ENCODE data around the gene GRIK4.

GRIK4 gene

DNA sequence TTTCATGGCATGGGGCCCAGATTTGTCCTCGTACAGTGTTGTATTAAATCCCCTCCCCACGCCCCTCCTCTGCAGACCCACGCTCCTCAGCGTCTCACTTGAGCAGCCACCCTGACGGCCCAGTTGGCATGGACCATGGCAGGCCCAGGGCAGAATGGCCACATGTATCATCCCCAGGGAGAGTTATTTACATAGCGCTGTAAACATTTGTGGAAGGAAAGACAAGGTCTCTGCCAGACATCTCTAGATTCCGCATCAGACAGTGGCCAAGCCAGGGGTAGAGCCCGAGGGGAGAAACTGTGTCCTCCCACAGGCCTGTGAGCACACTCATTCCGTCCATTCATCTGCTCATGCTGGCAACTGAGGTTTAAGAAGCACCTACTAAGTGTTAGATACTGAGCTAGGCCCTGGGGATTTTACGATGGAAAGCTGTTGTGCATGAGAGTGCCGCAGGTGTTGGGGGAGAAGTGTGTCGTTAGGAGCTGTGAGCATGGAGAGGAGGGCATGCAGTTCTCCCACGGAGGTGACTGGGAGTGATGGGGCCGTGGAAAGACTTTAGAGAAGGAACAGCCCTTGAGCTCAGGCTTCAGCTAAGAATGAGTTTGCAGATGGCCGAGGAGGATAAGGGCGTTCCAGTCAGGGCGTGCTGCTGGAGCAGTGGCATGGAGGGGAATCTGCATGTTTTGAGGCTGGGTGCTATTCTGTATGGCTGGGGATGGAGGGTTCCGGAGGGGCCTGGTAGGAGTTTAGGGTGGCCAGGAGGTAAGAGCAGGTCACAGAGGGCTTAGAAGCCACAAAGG is 94.9 kb downstream of the GRIK4 start:
- Histone ChIP-seq H3K27me3 (no peaks in the 10 kb centered on the region), H3K4me2 (no peak overlapping the region), H4K20me1 (no peaks in the 10 kb centered on the region; a peak in 1 of 22 replicates), H3K27ac (no peak overlapping the region), H3K4me1 (peaks cover 0 to 10% (median 6%) of the 10 kb centered on the region in 10 experiments; a peak in 11 of 20 replicates), H3K36me3 (no peaks in the 10 kb centered on the region), H3K9me3 (replicated peaks in 1 of 11) (no peaks in the 10 kb centered on the region), H3K4me3 (no peak overlapping the region), H3K9ac (no peak overlapping the region)
- no peak for TF ChIP-seq Cebpa-rat (IDR thresholded peaks at IDR 0.05)

DNA sequence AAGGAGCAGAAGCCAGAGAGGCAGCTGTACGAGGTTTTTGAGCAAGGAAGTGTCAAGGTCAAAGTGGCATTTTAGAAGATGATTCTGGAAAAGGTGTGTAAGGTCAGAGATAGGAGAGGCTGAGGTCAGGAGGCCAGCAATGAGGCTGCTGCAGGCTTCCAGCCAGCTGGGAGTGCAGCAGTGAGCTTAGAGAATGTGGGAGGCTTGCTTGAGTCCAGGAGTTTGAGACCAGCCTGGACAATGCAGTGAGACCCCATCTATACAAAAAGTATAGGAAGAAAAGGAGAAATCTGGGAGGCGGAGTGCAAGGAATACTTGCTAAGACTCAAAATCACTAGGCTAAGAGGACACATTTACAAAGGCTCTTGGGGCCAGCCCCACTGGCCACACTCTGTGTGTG is 96.5 kb downstream of the GRIK4 start:
- no peak overlapping the region for H3K4me3 ChIP-seq
- peaks cover 5 to 9% (median 6%) of the 10 kb centered on the region in 10 experiments; a peak in 15 of 20 replicates for H3K4me1 ChIP-seq
- no peaks in the 10 kb centered on the region; a peak in 1 of 22 replicates for H4K20me1 ChIP-seq
- no peak for TF ChIP-seq Cebpa-rat (IDR thresholded peaks at IDR 0.05)
- H3K27ac ChIP-seq = no peak overlapping the region
- no peak overlapping the region for H3K4me2 ChIP-seq
- no peak overlapping the region for H3K9ac ChIP-seq
- no peaks in the 10 kb centered on the region for H3K9me3 ChIP-seq (replicated peaks in 1 of 11)
- no peaks in the 10 kb centered on the region for H3K27me3 ChIP-seq
- no peaks in the 10 kb centered on the region for H3K36me3 ChIP-seq

DNA sequence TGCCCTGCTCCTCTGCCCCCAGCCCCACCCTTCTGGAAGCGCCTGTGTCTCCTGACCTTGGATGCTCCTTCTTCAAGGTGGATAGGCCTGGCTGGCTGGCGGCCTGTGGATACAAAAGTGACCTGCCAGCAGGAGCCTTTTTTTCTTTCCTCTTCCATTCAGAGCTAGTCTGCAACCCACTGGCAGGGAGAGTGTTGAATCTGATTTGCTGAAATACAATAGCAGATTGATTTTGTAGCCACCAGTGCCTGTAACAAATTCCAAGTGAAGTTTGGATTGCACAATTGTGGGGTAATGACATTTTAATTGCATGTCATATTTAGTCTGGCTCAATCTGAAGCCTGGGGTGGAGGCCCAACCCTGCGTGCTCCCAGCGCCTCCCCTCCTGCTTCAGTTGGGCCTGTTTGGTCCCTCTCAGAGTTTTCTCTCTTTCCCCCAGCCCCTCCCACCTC is 97.2 kb downstream of the GRIK4 start:
- TF ChIP-seq Cebpa-rat (IDR thresholded peaks at IDR 0.05) = peak in 2 of 11 experiments; percentile 33 to 43; a peak in 2 of 22 replicates
- Histone ChIP-seq H3K4me1 (peaks cover 5 to 13% (median 11%) of the 10 kb centered on the region in 10 experiments; a peak in 15 of 20 replicates), H3K27ac (no peak overlapping the region), H3K4me2 (peak overlapping the region in 3 of 11 experiments; percentile 9 to 31 (median 10); a peak in 2 of 22 replicates), H3K4me3 (no peak overlapping the region), H3K36me3 (no peaks in the 10 kb centered on the region), H4K20me1 (no peaks in the 10 kb centered on the region; a peak in 1 of 22 replicates), H3K9me3 (replicated peaks in 1 of 11) (no peaks in the 10 kb centered on the region), H3K27me3 (no peaks in the 10 kb centered on the region), H3K9ac (no peak overlapping the region)

DNA sequence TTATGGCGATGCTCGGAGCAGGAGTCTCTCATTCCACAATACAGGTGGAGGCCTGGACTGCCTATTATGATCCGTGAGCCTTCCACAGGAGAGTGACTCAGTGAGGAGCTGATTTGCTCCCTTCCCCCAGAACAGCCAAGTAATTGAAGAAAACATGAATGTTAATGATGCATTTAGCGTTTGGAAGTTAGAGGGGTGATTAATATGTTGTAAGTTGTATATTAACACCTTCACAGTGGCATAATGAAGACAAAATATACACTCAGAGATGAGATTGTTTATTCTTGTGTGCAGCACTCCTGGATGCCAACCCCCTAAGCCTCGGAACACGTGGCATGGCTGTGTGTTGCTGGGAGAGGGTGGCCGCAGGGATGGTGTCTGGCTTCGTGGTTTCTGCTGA is 98.6 kb downstream of the GRIK4 start:
- no peak for TF ChIP-seq Cebpa-rat (IDR thresholded peaks at IDR 0.05)
- Histone ChIP-seq H3K4me2 (no peak overlapping the region), H3K4me3 (no peak overlapping the region), H3K36me3 (no peaks in the 10 kb centered on the region), H3K4me1 (peaks cover 5 to 17% (median 11%) of the 10 kb centered on the region in 10 experiments; a peak in 15 of 20 replicates), H3K9me3 (replicated peaks in 1 of 11) (no peaks in the 10 kb centered on the region), H3K27me3 (no peaks in the 10 kb centered on the region), H3K9ac (no peak overlapping the region), H3K27ac (no peak overlapping the region), H4K20me1 (no peaks in the 10 kb centered on the region; a peak in 1 of 22 replicates)

DNA sequence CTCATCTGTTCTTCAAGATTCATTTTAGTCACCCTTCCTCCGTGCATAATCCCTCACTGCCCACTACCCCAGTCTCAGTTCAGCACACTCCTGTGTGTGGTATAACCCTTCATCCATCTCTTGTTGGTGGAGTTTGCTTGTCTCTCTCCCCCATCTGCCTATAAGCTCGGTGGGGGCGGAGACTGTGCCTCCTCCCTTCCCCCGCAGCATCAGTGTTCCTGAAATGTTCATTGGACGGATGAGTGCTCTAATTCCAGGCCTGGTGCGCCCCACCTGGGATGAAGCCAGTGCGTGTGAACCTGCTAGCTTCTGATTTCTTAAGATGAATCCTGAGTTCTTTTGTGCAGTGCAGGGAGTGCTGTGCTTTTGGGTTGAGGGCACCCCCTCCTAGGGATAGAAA is 100.0 kb downstream of the GRIK4 start:
- Histone ChIP-seq H3K36me3 (no peaks in the 10 kb centered on the region), H3K4me3 (no peak overlapping the region), H3K4me2 (no peak overlapping the region), H4K20me1 (no peaks in the 10 kb centered on the region; a peak in 1 of 22 replicates), H3K4me1 (peaks cover 5 to 17% (median 11%) of the 10 kb centered on the region in 10 experiments; a peak in 15 of 20 replicates), H3K27me3 (no peaks in the 10 kb centered on the region), H3K9me3 (replicated peaks in 1 of 11) (peaks cover 0 to 2% (median 0%) of the 10 kb centered on the region in 11 experiments; a peak in 1 of 22 replicates), H3K27ac (no peak overlapping the region), H3K9ac (no peak overlapping the region)
- TF ChIP-seq Cebpa-rat (IDR thresholded peaks at IDR 0.05) = no peak

DNA sequence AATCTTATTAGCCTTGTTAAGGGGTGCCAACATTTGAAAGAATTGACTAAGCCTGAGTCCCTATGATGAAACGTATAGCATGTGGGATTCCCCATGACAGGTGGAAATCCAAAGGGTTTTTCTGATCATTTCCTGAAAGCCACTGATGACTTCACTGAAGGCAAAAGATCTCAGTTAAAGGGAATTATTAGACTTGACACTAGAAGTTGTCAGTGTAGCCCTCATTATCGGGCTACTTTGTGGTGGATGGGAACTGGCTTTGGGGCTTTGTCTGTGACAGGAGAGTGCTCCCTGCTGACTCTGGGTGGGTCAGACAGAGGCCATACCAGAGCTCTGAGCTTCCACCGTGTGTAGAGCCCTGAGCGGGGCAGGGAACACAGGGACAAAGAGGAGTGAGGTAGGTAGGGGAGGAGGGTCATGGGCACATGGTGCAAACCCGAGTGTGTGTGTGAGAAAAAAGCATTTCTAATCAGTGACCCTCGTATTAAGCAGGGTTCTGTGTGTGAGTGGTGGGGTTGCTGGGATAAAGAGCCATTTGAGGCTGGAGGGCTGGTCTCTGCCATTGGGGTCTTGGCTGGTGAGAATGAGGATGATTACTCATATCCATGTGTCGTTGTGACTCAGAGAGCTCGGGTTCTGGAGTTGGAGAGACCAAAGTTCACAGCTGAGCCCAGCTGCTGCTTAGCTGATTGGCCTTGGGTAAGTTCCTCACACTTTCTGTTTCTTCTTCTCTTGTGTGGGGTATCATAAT is 101.1 kb downstream of the GRIK4 start:
- no peak for TF ChIP-seq Cebpa-rat (IDR thresholded peaks at IDR 0.05)
- Histone ChIP-seq H3K4me1 (peaks cover 5 to 17% (median 11%) of the 10 kb centered on the region in 10 experiments; a peak in 15 of 20 replicates), H3K4me3 (no peak overlapping the region), H3K27me3 (no peaks in the 10 kb centered on the region), H4K20me1 (no peaks in the 10 kb centered on the region; a peak in 1 of 22 replicates), H3K27ac (no peak overlapping the region), H3K9ac (no peak overlapping the region), H3K36me3 (no peaks in the 10 kb centered on the region; a peak in 1 of 22 replicates), H3K4me2 (peak overlapping the region in 5 of 11 experiments; percentile 7 to 43 (median 27); a peak in 9 of 22 replicates), H3K9me3 (replicated peaks in 1 of 11) (peaks cover 4 to 13% (median 6%) of the 10 kb centered on the region in 11 experiments)

DNA sequence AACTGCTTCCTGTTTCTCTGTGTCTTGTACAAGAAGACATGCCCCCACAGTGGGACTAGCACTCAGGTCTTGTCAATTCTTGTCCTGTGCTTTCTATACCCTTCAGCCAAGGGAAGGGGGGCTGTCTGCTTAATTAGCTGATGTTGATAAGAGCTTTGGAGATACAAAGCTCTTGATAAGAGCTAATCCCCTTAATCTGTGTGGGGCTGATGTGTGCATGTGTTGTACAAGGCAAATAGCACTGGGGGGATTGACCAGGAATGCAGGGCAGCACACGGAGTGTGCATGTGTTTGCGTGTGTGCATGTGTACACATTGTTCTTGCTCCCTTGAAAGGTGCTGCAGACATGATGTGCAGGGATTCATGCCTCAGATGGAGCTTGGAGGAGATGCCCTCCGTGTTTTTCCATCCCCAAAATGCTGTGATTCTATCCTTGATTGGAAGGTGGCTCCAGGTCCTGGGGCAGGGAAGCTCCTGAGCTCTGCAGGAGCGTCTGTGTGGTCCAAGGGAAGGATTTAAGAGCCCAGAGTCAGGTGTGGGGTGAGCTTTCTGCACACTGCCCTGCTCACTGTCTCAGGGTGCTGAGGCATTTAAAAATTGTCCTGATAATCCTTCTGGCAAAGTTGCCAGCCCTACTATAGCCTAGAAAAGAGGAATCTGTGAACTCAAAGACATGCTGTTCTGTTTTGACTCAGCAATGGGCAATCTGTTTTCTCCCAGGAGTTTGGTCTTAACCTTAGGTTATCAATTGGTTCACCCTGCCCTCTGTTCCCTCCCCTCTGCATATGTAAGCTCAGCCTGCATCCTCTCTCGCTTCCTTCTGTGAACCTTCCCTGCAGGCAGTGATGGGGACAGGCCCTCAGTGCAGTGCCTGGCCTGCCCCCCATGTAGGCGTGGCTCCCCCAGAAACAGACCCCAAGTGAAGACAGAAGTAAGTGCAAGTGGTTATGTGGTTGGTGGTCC is 102.0 kb downstream of the GRIK4 start:
- H3K4me1 ChIP-seq = peaks cover 5 to 17% (median 11%) of the 10 kb centered on the region in 10 experiments; a peak in 15 of 20 replicates
- peaks cover 0 to 9% (median 0%) of the 10 kb centered on the region in 11 experiments; a peak in 3 of 22 replicates for H3K36me3 ChIP-seq
- H3K4me3 ChIP-seq = no peak overlapping the region
- TF ChIP-seq Cebpa-rat (IDR thresholded peaks at IDR 0.05) = no peak
- H3K4me2 ChIP-seq = peak overlapping the region in 5 of 11 experiments; percentile 7 to 43 (median 27); a peak in 9 of 22 replicates
- no peak overlapping the region for H3K9ac ChIP-seq
- peaks cover 13 to 21% (median 15%) of the 10 kb centered on the region in 11 experiments for H3K9me3 ChIP-seq (replicated peaks in 1 of 11)
- H3K27me3 ChIP-seq = no peaks in the 10 kb centered on the region
- H3K27ac ChIP-seq = no peak overlapping the region
- H4K20me1 ChIP-seq = no peaks in the 10 kb centered on the region; a peak in 1 of 22 replicates

DNA sequence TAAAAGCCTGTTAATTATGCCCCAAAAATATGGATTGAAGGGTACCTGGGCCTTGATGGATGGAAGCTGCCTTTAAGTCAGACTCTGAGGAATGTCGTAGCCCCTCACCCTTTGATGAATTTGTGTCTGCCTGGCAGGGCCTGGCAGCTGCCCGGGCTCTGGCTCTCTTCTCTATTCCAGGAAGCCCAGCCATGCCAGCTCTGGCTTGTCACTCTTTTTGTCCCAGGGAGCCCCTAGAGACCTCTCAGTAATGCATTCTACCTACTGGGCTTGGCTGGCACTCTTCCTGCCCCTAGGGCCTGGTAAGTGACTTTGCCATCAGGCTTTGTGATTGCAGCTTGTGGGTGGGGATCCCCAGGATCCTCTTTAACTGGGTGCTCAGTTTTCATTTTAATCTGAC is 103.8 kb downstream of the GRIK4 start:
- Histone ChIP-seq H3K9me3 (replicated peaks in 1 of 11) (peaks cover 23 to 40% (median 26%) of the 10 kb centered on the region in 11 experiments), H3K4me2 (no peak overlapping the region), H3K36me3 (peaks cover 0 to 10% (median 0%) of the 10 kb centered on the region in 11 experiments; a peak in 3 of 22 replicates), H3K27me3 (no peaks in the 10 kb centered on the region), H4K20me1 (no peaks in the 10 kb centered on the region), H3K4me1 (peaks cover 0 to 17% (median 7%) of the 10 kb centered on the region in 10 experiments; a peak in 12 of 20 replicates), H3K4me3 (no peak overlapping the region), H3K27ac (no peak overlapping the region), H3K9ac (no peak overlapping the region)
- TF ChIP-seq Cebpa-rat (IDR thresholded peaks at IDR 0.05) = no peak
